Ishikawa (cell line): ENCODE measurements around the gene TMEM108.

ENCODE experiments used
- CEBPB ChIP-seq: IDR thresholded peaks from 2 replicates; pipeline ENCODE4 v1.6.1; 2012
- CREB1 ChIP-seq: IDR thresholded peaks from 2 replicates; pipeline ENCODE4 v1.6.1; 2012; ENCODE audit warnings: low read depth
- EGR1 ChIP-seq: IDR thresholded peaks from 2 replicates; pipeline ENCODE4 v1.6.1; 2012
- EP300 ChIP-seq: IDR thresholded peaks from 2 replicates; pipeline ENCODE4 v1.6.1; 2012; ENCODE audit warnings: borderline replicate concordance
- FOXM1 ChIP-seq: IDR thresholded peaks from 2 replicates; pipeline ENCODE4 v1.6.1; 2012; ENCODE audit warnings: low read depth, borderline replicate concordance
- RAD21 ChIP-seq: IDR thresholded peaks from 2 replicates; pipeline ENCODE4 v1.6.1; 2012; ENCODE audit warnings: low read depth
- TAF1 ChIP-seq: IDR thresholded peaks from 2 replicates; pipeline ENCODE4 v1.6.1; 2012; ENCODE audit warnings: low read depth, mild to moderate bottlenecking
- TCF12 ChIP-seq: IDR thresholded peaks from 2 replicates; pipeline ENCODE4 v1.6.1; 2012; ENCODE audit warnings: low read depth
- TEAD4 ChIP-seq: IDR thresholded peaks from 2 replicates; pipeline ENCODE4 v1.6.1; 2012
- YY1 ChIP-seq: IDR thresholded peaks from 2 replicates; pipeline ENCODE4 v1.6.1; 2012; ENCODE audit warnings: low read depth
- ZBTB7A ChIP-seq: IDR thresholded peaks from 2 replicates; pipeline ENCODE4 v1.6.1; 2012; ENCODE audit warnings: low read depth
- TF ChIP-seq, protein P1 (sequence below): IDR thresholded peaks from 2 replicates; pipeline ENCODE4 v1.6.1; 2012; ENCODE audit warnings: low read depth, mild to moderate bottlenecking
- TF ChIP-seq, protein P2 (sequence below): IDR thresholded peaks from 2 replicates; pipeline ENCODE4 v1.6.1; 2012
- TF ChIP-seq, protein P3 (sequence below): IDR thresholded peaks from 2 replicates; pipeline ENCODE4 v1.6.1; 2012

DNA sequence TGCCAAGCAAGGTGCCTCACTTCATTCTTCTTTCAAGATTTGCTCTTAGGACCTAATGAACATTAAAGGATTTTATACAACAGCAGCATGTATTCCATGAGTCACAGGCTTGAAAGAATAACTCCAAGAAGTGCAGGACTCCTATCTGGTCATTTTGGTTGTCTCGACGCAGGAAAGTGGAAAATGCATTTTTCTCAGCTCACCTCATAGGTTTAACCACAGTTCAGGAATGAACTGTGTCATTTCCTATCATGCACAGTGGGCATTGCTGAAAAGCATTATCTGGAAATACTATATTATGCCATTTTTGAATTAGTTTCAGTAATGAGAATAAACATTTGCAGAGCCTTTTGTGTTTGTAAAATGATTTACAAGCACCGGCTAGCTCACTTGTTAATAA lies 263.0 kb downstream of the TMEM108 start:
- TF ChIP-seq, protein P1, sequence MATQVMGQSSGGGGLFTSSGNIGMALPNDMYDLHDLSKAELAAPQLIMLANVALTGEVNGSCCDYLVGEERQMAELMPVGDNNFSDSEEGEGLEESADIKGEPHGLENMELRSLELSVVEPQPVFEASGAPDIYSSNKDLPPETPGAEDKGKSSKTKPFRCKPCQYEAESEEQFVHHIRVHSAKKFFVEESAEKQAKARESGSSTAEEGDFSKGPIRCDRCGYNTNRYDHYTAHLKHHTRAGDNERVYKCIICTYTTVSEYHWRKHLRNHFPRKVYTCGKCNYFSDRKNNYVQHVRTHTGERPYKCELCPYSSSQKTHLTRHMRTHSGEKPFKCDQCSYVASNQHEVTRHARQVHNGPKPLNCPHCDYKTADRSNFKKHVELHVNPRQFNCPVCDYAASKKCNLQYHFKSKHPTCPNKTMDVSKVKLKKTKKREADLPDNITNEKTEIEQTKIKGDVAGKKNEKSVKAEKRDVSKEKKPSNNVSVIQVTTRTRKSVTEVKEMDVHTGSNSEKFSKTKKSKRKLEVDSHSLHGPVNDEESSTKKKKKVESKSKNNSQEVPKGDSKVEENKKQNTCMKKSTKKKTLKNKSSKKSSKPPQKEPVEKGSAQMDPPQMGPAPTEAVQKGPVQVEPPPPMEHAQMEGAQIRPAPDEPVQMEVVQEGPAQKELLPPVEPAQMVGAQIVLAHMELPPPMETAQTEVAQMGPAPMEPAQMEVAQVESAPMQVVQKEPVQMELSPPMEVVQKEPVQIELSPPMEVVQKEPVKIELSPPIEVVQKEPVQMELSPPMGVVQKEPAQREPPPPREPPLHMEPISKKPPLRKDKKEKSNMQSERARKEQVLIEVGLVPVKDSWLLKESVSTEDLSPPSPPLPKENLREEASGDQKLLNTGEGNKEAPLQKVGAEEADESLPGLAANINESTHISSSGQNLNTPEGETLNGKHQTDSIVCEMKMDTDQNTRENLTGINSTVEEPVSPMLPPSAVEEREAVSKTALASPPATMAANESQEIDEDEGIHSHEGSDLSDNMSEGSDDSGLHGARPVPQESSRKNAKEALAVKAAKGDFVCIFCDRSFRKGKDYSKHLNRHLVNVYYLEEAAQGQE: no peak
- TF ChIP-seq EP300: no peak
- no peak for TF ChIP-seq ZBTB7A
- TF ChIP-seq, protein P2, sequence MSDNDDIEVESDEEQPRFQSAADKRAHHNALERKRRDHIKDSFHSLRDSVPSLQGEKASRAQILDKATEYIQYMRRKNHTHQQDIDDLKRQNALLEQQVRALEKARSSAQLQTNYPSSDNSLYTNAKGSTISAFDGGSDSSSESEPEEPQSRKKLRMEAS: no peak
- no peak for TF ChIP-seq CREB1
- no peak for TF ChIP-seq FOXM1
- TF ChIP-seq EGR1: no peak
- no peak for TF ChIP-seq TAF1
- no peak for TF ChIP-seq TCF12
- TF ChIP-seq, protein P3, sequence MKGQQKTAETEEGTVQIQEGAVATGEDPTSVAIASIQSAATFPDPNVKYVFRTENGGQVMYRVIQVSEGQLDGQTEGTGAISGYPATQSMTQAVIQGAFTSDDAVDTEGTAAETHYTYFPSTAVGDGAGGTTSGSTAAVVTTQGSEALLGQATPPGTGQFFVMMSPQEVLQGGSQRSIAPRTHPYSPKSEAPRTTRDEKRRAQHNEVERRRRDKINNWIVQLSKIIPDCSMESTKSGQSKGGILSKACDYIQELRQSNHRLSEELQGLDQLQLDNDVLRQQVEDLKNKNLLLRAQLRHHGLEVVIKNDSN: no peak
- TF ChIP-seq YY1: no peak
- no peak for TF ChIP-seq TEAD4
- no peak for TF ChIP-seq RAD21
- no peak for TF ChIP-seq CEBPB
